H1 (cell line): ENCODE measurements around the gene ZBTB46. TPM values are rescaled to one million over a fixed set of nuclear protein-coding genes. Genes with fewer than 3 reads are reported as not detected.

Experiments used
- NANOG ChIP-seq: IDR thresholded peaks from 2 replicates; pipeline ENCODE4 v1.6.1; 2011; ENCODE audit warnings: low read length, low read depth, mild to moderate bottlenecking, inconsistent platforms; ENCODE audit not compliant: insufficient read depth, poor library complexity, severe bottlenecking
- polyA plus RNA-seq, 7 experiments: library from polyadenylated mRNA; depleted of rRNA in 3 of 7; stranded (reverse) in 5 of 7; unstranded in 2 of 7; fragments of >200 nt in 5 of 7; fragments of 200-250 nt in 2 of 7; gene quantifications; 1 replicate in 5 of 7; 2 replicates in 1 of 7; 4 replicates in 1 of 7; pipeline versions ENCODE4 v1.2.1 to v1.2.3, GENCODE V29; 2011 to 2013; ENCODE audit warnings: missing spikeins in 2 of 7, mixed read lengths in 2 of 7
- total RNA-seq: library from RNA; stranded (reverse); fragmentation: NEBNext Ultra II Directional; extraction: Animal tissue kit (Norgen Biotek cat#: 25700); gene quantifications from 2 replicates; pipeline ENCODE4 v1.2.1, GENCODE V29; 2021
- TF ChIP-seq, protein P1 (sequence below), 3 experiments: IDR thresholded peaks; 1 replicate in 2 of 3; 2 replicates in 1 of 3; pipeline versions ENCODE4 v1.5.1 to v1.6.1; 2011; ENCODE audit warnings: low read length in 3 of 3, mild to moderate bottlenecking in 3 of 3, inconsistent platforms in 2 of 3, low read depth in 1 of 3, moderate library complexity in 1 of 3; ENCODE audit not compliant: insufficient read depth in 1 of 3; ENCODE audit errors: control extremely low read depth in 1 of 3

ZBTB46 gene
- total and polyA plus RNA-seq, 2 of the 8 experiments (the other 6 are each of a cell fraction or from before 2014, with no cell fraction given) = 6.4 to 22.4 TPM

DNA sequence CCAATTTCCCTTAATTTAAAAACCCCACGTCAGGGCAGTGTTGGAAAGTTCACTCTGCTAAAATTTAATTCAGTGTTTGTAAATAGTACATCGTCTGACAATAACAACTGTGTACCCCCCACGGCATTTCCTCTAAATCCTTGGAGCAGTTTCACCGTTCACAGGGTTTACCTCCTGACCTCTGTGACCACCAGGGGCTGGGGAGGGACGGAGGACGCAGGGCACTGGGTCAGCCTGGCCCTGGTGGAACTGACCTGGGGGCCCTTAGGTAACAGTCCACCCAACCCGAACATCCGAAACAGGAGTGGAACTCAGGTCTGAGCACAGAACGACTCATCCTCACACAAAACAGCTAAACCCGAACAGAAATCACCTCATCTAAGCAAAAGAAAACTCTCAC is 2.1 kb downstream of the ZBTB46 start (continued):
- TF ChIP-seq, protein P1, sequence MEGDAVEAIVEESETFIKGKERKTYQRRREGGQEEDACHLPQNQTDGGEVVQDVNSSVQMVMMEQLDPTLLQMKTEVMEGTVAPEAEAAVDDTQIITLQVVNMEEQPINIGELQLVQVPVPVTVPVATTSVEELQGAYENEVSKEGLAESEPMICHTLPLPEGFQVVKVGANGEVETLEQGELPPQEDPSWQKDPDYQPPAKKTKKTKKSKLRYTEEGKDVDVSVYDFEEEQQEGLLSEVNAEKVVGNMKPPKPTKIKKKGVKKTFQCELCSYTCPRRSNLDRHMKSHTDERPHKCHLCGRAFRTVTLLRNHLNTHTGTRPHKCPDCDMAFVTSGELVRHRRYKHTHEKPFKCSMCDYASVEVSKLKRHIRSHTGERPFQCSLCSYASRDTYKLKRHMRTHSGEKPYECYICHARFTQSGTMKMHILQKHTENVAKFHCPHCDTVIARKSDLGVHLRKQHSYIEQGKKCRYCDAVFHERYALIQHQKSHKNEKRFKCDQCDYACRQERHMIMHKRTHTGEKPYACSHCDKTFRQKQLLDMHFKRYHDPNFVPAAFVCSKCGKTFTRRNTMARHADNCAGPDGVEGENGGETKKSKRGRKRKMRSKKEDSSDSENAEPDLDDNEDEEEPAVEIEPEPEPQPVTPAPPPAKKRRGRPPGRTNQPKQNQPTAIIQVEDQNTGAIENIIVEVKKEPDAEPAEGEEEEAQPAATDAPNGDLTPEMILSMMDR (IDR thresholded peaks at IDR 0.05; ENCODE audit: control extremely low read depth in 1 of 3, insufficient read depth in 1 of 3, low read depth in 1 of 3, low read length in 3 of 3) = peak; percentile 13 to 25 (median 23); a peak in 2 of 4 replicates
- no peak for TF ChIP-seq NANOG
